ENCODE results near the gene SMIM45.

Gene SMIM45

GRCh38 chr22:41907436-41908401 lies 44.2 kb upstream of the SMIM45 start:
- TF ChIP-seq, protein P1, sequence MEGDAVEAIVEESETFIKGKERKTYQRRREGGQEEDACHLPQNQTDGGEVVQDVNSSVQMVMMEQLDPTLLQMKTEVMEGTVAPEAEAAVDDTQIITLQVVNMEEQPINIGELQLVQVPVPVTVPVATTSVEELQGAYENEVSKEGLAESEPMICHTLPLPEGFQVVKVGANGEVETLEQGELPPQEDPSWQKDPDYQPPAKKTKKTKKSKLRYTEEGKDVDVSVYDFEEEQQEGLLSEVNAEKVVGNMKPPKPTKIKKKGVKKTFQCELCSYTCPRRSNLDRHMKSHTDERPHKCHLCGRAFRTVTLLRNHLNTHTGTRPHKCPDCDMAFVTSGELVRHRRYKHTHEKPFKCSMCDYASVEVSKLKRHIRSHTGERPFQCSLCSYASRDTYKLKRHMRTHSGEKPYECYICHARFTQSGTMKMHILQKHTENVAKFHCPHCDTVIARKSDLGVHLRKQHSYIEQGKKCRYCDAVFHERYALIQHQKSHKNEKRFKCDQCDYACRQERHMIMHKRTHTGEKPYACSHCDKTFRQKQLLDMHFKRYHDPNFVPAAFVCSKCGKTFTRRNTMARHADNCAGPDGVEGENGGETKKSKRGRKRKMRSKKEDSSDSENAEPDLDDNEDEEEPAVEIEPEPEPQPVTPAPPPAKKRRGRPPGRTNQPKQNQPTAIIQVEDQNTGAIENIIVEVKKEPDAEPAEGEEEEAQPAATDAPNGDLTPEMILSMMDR (IDR thresholded peaks at IDR 0.05), result no peak
- Histone ChIP-seq H3K27ac (no peak overlapping the region), H3K4me1 (ENCODE audit: control insufficient read depth in 1 of 2, insufficient read depth in 1 of 2, low read depth in 1 of 2, low read length in 1 of 2) (peaks cover 31 to 40% of the 10 kb centered on the region in 2 experiments), H3K9me3 (no peaks in the 10 kb centered on the region), H3K4me3 (ENCODE audit: low read depth in 1 of 2, low read length in 1 of 2) (no peak overlapping the region), H3K27me3 (peaks cover 39% of the 10 kb centered on the region), H3K36me3 (peaks cover 42% of the 10 kb centered on the region)

- Histone ChIP-seq H3K36me3 (peaks cover 32% of the 10 kb centered on the region), H3K27ac (no peak overlapping the region), H3K4me3 (ENCODE audit: low read depth in 1 of 2, low read length in 1 of 2) (no peak overlapping the region), H3K9me3 (no peaks in the 10 kb centered on the region), H3K4me1 (ENCODE audit: control insufficient read depth in 1 of 2, insufficient read depth in 1 of 2, low read depth in 1 of 2, low read length in 1 of 2) (peaks cover 31 to 40% of the 10 kb centered on the region in 2 experiments), H3K27me3 (peaks cover 48% of the 10 kb centered on the region)
- TF ChIP-seq, protein P1 (IDR thresholded peaks at IDR 0.05), result no peak
These were observed 43.3 kb upstream of the SMIM45 start for GRCh38 chr22:41908411-41909309.

- peaks cover 31 to 40% of the 10 kb centered on the region in 2 experiments for H3K4me1 ChIP-seq (ENCODE audit: control insufficient read depth in 1 of 2, insufficient read depth in 1 of 2, low read depth in 1 of 2, low read length in 1 of 2)
- H3K36me3 ChIP-seq, result peaks cover 24% of the 10 kb centered on the region
- peak overlapping the region in 1 of 2 experiments; percentile 38 for H3K4me3 ChIP-seq (ENCODE audit: low read depth in 1 of 2, low read length in 1 of 2)
- no peak overlapping the region for H3K27ac ChIP-seq
- H3K9me3 ChIP-seq, result no peaks in the 10 kb centered on the region
- TF ChIP-seq, protein P1 (IDR thresholded peaks at IDR 0.05), result no peak
- peaks cover 56% of the 10 kb centered on the region for H3K27me3 ChIP-seq
These were observed 42.5 kb upstream of the SMIM45 start for GRCh38 chr22:41909310-41910049.

DNA sequence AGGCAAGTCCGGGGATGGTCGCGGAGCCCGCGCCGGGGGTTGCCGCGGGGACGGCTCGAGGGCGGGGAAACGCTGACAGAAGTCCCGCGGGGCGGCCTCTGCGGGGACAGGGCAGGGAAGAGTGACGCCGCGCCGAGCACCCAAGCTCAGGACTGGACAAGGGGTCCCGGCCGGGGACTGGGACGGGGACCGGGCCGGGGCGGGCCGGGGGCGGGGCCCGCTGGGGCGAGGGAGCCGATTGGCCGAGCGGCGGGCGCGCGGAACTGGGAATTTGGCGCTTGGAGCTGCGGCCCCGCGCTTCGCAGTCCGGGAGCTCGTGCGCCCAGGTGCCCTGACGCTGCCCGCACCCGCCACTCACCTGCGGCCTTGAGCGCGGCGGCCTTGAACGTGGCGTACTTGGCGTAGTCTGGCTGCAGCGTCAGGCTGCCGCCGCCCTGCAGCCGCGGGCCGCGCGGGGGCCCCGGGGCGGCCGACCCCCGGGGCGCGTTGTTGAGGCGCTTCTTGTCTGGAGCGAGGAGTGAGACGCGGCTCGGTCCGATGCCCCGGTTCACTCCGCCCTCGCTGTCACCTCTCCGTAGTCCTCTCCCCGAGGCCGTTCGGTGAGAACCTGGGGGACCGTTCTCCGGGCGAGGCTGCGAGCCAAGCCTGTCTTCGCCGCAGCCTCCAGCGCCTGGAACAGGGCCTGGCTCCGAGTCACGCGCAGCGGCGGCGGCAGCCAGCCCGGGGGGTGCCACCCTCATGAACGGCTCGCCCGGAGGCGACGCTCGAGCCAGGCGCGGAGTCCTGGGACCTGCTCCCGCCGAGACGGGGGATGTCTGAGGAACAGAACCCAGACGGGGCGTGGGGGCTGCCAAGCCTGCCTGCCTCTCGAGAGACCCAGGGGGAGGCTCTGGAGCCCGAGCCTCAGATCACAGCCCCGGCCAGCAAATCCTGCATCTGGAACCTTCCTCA lies 41.6 kb upstream of the SMIM45 start:
- no peaks in the 10 kb centered on the region for H3K9me3 ChIP-seq
- peaks cover 31 to 46% of the 10 kb centered on the region in 2 experiments for H3K4me1 ChIP-seq (ENCODE audit: control insufficient read depth in 1 of 2, insufficient read depth in 1 of 2, low read depth in 1 of 2, low read length in 1 of 2)
- H3K27me3 ChIP-seq, result peaks cover 65% of the 10 kb centered on the region
- peak overlapping the region; percentile 17 to 38 for H3K4me3 ChIP-seq (ENCODE audit: low read depth in 1 of 2, low read length in 1 of 2)
- no peak overlapping the region for H3K27ac ChIP-seq
- peaks cover 16% of the 10 kb centered on the region for H3K36me3 ChIP-seq
- TF ChIP-seq, protein P1 (IDR thresholded peaks at IDR 0.05), result no peak

Data from neutrophil (primary cell).